ES-I3 (cell line): Measurements from ENCODE around the gene TMEM39A.

Source experiments
- H3K36me3 ChIP-seq: 2 replicates; pipeline ENCODE4 v1.6.1; 2013; ENCODE audit warnings: mild to moderate bottlenecking, low read length, control low read depth, moderate library complexity; ENCODE audit not compliant: insufficient read depth
- H3K4me1 ChIP-seq: 2 replicates; pipeline ENCODE4 v1.6.1; 2013; ENCODE audit warnings: mild to moderate bottlenecking, control low read depth, low read length; ENCODE audit not compliant: insufficient read depth
- H3K9ac ChIP-seq: 2 replicates; pipeline ENCODE4 v1.6.1; 2013; ENCODE audit warnings: low read depth, mild to moderate bottlenecking, low read length, moderate library complexity
- H3K9me3 ChIP-seq: 2 replicates; pipeline ENCODE4 v1.6.1; 2013; ENCODE audit warnings: mild to moderate bottlenecking, low read length, moderate library complexity; ENCODE audit not compliant: control insufficient read depth, insufficient read depth

TMEM39A gene, protein sequence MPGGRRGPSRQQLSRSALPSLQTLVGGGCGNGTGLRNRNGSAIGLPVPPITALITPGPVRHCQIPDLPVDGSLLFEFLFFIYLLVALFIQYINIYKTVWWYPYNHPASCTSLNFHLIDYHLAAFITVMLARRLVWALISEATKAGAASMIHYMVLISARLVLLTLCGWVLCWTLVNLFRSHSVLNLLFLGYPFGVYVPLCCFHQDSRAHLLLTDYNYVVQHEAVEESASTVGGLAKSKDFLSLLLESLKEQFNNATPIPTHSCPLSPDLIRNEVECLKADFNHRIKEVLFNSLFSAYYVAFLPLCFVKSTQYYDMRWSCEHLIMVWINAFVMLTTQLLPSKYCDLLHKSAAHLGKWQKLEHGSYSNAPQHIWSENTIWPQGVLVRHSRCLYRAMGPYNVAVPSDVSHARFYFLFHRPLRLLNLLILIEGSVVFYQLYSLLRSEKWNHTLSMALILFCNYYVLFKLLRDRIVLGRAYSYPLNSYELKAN

DNA sequence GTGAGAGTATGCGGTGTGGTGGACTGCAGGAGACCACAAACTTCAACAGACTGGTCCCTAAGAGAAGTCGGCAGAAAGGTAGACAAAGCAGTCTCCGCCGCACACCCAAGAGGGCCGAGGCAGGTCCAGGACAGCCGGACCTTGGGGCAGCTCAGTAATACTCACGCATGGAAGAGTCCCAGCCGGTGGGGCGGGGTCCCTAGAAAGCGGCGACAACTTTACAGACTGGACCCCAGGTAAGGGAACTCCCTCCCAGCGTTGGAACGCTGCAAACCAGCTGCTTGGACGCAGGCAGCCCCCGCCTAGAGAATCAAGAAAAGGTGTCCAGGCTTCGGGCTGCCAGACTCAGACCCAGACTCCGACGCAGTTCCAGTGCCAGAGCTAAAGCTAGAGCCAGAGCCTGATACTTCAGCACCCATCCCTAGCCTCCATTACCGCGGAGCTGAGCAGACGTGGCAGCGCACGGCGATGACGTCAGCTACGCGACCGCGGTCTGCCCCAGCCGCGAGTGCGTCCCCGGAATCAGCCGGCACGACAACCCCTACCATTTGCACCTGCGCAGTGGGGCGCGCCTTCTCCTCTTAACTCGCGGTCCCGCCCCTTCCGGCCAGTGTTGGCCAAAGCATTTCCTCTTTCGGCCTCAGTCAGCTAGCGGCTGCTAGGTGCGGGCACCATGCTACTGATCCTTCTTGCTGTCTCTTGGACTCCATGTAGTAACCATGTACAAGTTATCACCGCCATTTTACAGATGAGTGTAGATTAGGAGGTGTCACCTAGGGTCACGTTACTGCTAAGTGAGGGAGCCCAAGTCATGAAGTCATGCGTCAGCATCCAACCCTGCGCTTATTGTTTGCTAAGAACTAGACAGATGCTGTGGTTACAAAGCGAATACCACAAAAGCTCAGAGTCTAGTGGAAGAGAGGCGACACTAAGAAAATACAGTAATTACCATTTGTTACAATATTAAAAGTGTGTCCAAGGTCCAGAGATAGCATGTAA, at the start of gene TMEM39A:
TMEM39A (minus strand) TSS at position 445 of the 999 bp plus-strand sequence. CDS start 1,541 bp downstream, outside the sequence.
- H3K4me1 ChIP-seq = no peaks in the 10 kb centered on the region
- H3K9me3 ChIP-seq = no peaks in the 10 kb centered on the region
- peaks cover 13% of the 10 kb centered on the region; the same call in 1 of the 2 replicates for H3K36me3 ChIP-seq
- H3K9ac ChIP-seq = peak within 1 kb of the TSS; percentile 93

DNA sequence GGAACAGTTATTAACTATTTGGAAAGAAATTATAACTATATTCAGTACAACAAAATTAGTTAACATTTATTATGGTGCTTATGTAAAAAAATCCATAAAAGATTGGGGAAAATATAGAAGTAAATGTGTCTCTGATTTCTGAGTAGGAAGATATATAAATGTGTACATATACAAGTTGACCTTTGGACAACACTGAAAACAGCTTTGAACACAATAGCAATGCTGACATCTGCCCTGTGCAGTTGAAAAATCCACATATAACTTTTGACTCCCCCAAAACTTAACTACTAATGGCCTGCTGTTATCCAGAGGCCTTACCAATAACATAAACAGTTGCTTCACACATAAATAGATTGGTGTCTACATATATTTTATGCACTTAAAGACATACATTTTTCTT, 47.3 kb upstream of the TMEM39A start:
- peaks cover 18% of the 10 kb centered on the region for H3K36me3 ChIP-seq
- no peaks in the 10 kb centered on the region for H3K9me3 ChIP-seq
- H3K9ac ChIP-seq = no peak overlapping the region
- no peaks in the 10 kb centered on the region for H3K4me1 ChIP-seq

DNA sequence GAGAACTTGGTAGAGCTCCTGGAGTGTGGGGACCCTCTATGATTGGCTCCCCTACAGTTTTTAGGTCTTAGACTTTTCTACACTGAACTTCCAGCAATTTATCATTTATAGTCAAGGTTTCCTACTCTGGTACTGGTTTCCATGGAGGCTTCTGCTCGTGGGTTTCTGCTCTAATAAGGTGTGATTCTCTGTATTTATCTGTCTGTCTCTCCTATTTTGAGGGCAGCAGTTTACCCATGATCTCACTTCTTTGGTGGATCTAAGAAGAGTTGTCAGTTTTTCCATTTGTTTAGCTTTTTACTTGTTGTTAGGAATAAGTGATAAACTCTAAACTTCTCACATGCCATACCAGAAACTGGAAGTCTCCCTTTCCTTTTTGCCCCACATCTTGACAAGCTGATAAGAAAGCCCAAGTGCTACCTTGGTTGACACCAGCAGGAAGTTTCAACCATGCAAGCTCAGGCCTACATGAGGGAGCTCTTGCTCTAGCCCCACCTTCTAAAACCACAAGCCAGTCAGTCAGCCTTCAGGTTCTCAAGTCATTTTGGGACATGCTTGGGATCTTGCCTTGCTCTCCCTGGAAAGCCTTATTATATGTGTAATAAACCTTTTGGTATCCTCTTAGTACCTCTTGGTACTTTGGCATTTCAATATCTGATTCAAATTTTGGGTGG, 44.9 kb upstream of the TMEM39A start:
- Histone ChIP-seq H3K4me1 (no peaks in the 10 kb centered on the region), H3K36me3 (peaks cover 26% of the 10 kb centered on the region), H3K9me3 (no peaks in the 10 kb centered on the region), H3K9ac (no peak overlapping the region)

DNA sequence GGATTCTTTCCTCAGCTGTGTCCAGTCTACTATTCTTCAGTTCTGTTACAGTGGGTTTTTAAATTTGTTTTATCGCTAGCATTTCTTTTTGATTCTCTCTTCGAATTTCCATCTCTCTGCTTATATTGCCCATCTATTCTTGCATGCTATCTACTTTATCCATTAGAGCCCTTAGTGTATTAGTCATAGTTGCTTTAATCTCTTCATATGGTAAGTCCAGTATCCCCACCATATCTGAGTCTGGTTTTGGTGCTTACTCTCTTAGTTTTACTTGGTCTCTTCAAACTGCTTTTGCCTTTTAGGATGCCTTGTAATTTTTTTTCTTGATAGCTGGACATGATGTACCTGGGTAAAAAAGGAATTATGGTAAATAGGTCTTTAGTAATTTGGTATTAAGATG, 44.0 kb upstream of the TMEM39A start:
- Histone ChIP-seq H3K4me1 (no peaks in the 10 kb centered on the region), H3K9ac (no peak overlapping the region), H3K9me3 (no peaks in the 10 kb centered on the region), H3K36me3 (peaks cover 30% of the 10 kb centered on the region)

DNA sequence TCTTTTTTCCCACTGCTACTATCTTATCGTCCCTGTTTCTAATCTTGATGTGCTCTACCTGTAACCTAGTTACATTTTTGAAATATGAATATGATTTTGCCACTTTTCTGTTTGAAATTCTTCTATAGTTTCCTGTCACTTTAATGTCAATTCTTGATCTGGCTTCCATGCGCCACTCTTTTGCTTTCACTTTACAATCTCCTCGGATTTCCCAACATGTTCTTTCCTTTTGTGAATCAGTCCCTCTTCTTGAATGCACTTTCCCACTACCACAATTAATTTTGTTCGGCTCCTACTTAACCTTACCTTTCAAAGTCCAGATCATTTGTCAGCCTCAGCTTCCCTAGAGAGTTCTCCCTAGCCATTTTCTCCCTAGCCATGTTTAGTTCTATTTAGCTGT, 43.2 kb upstream of the TMEM39A start:
- Histone ChIP-seq H3K4me1 (no peaks in the 10 kb centered on the region), H3K9ac (no peak overlapping the region), H3K9me3 (no peaks in the 10 kb centered on the region), H3K36me3 (peaks cover 32% of the 10 kb centered on the region)

DNA sequence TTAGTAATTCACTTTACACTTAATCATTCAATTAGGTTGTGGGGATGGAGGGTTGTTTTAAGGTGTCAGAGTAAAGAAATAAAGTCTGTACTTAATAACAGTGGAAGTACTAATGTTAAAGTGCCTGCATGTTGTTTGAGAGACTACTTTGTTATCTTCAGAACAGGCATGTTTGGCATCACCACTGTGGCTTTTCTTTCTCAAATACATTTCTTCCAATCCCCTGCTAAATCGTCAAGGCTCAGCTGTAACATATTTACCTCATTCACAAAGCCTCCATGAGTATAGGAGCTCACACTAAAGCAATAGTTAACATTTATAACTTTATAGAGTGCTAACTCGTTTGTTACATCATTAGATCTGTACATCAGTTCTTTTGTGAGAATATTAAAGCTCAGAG, 37.5 kb upstream of the TMEM39A start:
- no peak overlapping the region for H3K9ac ChIP-seq
- 0 out of 2 replicates have a peak, but pooled peaks cover 4% of the 10 kb centered on the region for H3K4me1 ChIP-seq
- peaks cover 15% of the 10 kb centered on the region for H3K36me3 ChIP-seq
- no peaks in the 10 kb centered on the region for H3K9me3 ChIP-seq

DNA sequence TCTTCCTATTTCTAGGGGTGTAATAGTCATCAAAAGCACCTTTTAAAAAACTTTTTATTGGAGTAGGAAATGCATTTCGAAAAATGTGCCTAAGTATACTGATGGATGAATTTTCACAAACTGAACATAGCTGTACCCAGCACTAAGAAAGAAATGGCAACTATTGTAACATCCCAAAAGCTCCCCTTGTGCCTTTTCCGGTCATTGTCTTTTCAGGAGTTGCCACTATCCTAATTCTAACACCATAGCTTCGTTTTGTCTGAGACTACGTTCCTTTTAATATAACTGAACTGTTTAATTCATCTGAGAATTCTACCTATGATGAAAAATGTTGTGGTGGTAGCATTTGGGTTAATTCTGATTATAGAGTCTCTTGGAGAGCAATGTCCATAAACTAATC, 36.9 kb upstream of the TMEM39A start:
- peaks cover 15% of the 10 kb centered on the region; the same call in 1 of the 2 replicates for H3K36me3 ChIP-seq
- 0 out of 2 replicates have a peak overlapping the region, but pooled peaks have one; percentile 83 for H3K9ac ChIP-seq
- H3K9me3 ChIP-seq = no peaks in the 10 kb centered on the region
- 0 out of 2 replicates have a peak, but pooled peaks cover 4% of the 10 kb centered on the region for H3K4me1 ChIP-seq

DNA sequence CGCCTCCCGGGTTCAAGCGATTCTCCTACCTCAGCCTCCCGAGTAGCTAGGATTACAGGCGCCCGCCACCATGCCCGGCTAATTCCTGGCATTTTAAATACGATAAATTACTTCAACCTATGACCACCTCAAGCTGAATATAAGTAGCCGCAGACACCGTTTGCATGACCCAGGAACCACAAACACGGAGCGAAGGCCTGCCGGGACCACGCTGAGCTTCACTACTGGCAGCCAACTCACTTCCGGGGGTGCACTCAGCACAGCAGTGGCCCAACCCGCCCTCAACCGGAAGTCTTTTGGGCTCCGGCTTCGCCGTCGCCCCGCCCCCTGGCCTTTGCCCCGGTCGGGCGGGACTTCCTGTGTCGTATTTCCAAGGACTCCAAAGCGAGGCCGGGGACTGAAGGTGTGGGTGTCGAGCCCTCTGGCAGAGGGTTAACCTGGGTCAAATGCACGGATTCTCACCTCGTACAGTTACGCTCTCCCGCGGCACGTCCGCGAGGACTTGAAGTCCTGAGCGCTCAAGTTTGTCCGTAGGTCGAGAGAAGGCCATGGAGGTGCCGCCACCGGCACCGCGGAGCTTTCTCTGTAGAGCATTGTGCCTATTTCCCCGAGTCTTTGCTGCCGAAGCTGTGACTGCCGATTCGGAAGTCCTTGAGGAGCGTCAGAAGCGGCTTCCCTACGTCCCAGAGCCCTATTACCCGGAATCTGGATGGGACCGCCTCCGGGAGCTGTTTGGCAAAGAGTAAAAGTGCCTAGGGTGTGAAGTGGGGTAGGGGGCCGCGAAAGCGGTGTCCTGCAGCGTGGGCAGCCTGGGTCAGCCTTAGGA, 35.0 kb upstream of the TMEM39A start, which contains the start of gene TIMMDC1:
TIMMDC1 (plus strand) TSS at position 362 of the 826 bp plus-strand sequence; CDS start at position 549, 187 bp downstream.
- H3K9ac ChIP-seq = peak within 1 kb of the TSS; percentile 83
- H3K9me3 ChIP-seq = no peaks in the 10 kb centered on the region
- 0 out of 2 replicates have a peak, but pooled peaks cover 4% of the 10 kb centered on the region for H3K4me1 ChIP-seq
- peaks cover 7% of the 10 kb centered on the region; the same call in 1 of the 2 replicates for H3K36me3 ChIP-seq

DNA sequence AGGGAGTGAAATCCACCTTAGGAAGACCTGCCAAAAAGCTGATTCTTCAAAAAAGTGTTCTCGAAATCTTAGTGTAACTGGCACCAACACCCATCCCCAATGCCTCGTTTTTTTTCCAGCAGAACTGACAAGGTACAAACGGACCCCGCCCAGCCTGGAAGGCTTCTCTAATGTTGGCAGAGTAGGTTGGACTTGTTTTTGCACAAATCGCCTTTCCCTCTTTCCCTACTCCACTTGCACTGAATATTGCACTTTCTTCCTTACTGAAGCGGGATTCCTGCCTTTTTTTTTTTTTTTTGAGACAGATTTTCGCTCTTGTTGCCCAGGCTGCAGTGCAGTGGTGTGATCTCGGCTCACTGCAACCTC, 34.4 kb upstream of the TMEM39A start:
- Histone ChIP-seq H3K4me1 (0 out of 2 replicates have a peak, but pooled peaks cover 4% of the 10 kb centered on the region), H3K9ac (peak overlapping the region; percentile 83), H3K36me3 (peaks cover 6% of the 10 kb centered on the region; the same call in 1 of the 2 replicates), H3K9me3 (no peaks in the 10 kb centered on the region)

DNA sequence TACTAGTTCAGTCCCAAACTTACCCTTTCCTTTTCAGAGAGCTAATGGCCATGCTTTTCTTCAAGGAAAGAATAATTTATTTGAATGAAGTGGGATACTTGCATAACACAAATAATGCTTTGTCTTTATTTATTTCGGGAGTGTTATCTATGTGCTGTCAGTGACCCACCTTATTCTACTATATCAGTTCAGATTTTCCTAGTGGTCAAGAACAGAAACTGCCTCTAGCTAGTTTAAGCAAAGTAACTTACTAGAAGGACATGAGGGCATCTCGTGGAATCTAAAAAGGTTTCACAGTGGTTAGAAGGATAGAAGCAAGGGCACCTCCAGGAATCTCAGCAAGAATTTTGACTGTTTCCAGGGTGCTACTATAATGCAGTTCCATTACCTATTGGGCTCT, 31.2 kb upstream of the TMEM39A start:
- Histone ChIP-seq H3K36me3 (no peaks in the 10 kb centered on the region), H3K9ac (no peak overlapping the region), H3K9me3 (no peaks in the 10 kb centered on the region), H3K4me1 (no peaks in the 10 kb centered on the region)

DNA sequence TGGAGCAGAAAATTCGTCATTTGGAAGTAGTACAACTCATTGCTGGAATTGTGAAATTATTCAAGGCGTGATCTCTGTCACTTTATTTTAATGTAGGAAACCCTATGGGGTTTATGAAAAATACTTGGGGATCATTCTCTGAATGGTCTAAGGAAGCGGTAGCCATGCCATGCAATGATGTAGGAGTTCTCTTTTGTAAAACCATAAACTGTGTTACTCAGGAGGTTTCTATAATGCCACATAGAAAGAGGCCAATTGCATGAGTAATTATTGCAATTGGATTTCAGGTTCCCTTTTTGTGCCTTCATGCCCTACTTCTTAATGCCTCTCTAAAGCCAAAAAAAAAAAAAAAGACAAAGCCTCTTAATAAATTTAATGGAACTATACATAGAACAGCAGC, 29.4 kb upstream of the TMEM39A start:
- H3K4me1 ChIP-seq = no peaks in the 10 kb centered on the region
- H3K36me3 ChIP-seq = no peaks in the 10 kb centered on the region; the same call in 1 of the 2 replicates
- no peaks in the 10 kb centered on the region for H3K9me3 ChIP-seq
- no peak overlapping the region for H3K9ac ChIP-seq

DNA sequence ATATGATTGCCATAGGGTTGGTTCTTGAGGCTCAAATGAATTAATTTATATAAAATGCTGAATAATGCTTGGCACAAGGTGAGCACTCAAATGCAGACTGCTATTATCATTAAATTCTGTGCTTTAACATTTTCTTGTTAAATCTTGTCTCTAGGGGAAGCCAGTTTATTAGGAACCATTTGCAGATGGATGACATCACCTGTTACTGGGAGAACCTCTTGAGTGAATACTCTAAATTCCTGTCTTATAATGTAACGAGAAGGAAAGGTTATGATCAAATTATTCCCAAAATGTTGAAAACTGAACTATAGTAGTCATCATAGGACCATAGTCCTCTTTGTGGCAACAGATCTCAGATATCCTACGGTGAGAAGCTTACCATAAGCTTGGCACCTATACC, 28.7 kb upstream of the TMEM39A start:
- Histone ChIP-seq H3K36me3 (no peaks in the 10 kb centered on the region; the same call in 1 of the 2 replicates), H3K4me1 (no peaks in the 10 kb centered on the region), H3K9me3 (no peaks in the 10 kb centered on the region), H3K9ac (no peak overlapping the region)

DNA sequence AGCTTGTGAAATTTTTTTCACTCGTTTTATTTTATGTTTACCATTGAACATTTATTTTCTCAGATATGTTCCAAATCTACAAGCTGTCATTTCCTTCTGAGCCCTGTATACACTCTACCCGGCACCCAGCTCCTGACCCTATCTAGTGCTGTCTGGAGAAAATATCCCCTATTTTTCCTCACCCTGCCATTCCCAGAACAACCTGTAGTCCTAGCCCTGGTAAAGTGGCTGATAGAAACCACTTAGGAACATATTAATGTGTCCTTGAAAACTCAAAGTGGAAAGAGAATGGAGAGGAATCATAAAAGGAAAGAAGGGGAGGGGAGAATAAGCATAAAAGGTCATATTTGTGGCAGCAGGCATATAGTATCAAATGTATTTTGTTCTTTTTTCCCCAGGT, 26.7 kb upstream of the TMEM39A start:
- H3K36me3 ChIP-seq = peaks cover 6% of the 10 kb centered on the region; the same call in 1 of the 2 replicates
- H3K4me1 ChIP-seq = no peaks in the 10 kb centered on the region
- H3K9ac ChIP-seq = no peak overlapping the region
- H3K9me3 ChIP-seq = no peaks in the 10 kb centered on the region
